ENCODE results near the gene SLC6A1. TPM values are rescaled to one million over a fixed set of nuclear protein-coding genes. Genes with fewer than 3 reads are reported as not detected.

Gene SLC6A1
- total and polyA plus RNA-seq, 4 donors: 16.0 to 71.9 (median 33.8) TPM

GRCh38 chr3:10999221-11000107 is 6.9 kb downstream of the SLC6A1 start:
- Histone ChIP-seq H3K9me3 (ENCODE audit: control insufficient read depth in 4 of 4, low read length in 3 of 4) (no peaks in the 10 kb centered on the region), H3K4me1 (ENCODE audit: control insufficient read depth in 4 of 4, insufficient read depth in 4 of 4, low read length in 3 of 4) (peaks cover 13 to 97% (median 90%) of the 10 kb centered on the region in 4 donors), H3K27ac (ENCODE audit: low read depth in 1 of 2, low read length in 2 of 2) (peak overlapping the region; percentile 93 to 98), H3K27me3 (ENCODE audit: control insufficient read depth in 4 of 4, insufficient read depth in 4 of 4, low read length in 3 of 4) (no peaks in the 10 kb centered on the region), H3K36me3 (ENCODE audit: control insufficient read depth in 4 of 4, insufficient read depth in 3 of 4, low read depth in 1 of 4, low read length in 3 of 4) (no peaks in the 10 kb centered on the region), H3K4me3 (ENCODE audit: low read depth in 1 of 3, low read length in 3 of 3) (no peak overlapping the region), H3K9ac (ENCODE audit: low read depth in 1 of 2, low read length in 2 of 2) (peak overlapping the region in 1 of 2 donors; percentile 50)
- no peak for TF ChIP-seq HNF4A (conservative IDR thresholded peaks at IDR 0.05)
- no peak for TF ChIP-seq JUND (IDR thresholded peaks at IDR 0.05)
- TF ChIP-seq ATF3 (IDR thresholded peaks at IDR 0.05): no peak
- no peak for TF ChIP-seq NR2F2 (IDR thresholded peaks at IDR 0.05)
- TF ChIP-seq FOXA1 (IDR thresholded peaks at IDR 0.05): no peak
- no peak for TF ChIP-seq RAD21 (IDR thresholded peaks at IDR 0.05)
- no peak for TF ChIP-seq FOXA2 (IDR thresholded peaks at IDR 0.05)
- no peak for TF ChIP-seq YY1 (IDR thresholded peaks at IDR 0.05)
- TF ChIP-seq ZBTB33 (IDR thresholded peaks at IDR 0.05): no peak
- no peak for TF ChIP-seq RXRA (IDR thresholded peaks at IDR 0.05)
- TF ChIP-seq EGR1 (IDR thresholded peaks at IDR 0.05; ENCODE audit: low read depth in 2 of 2): no peak
- no peak for TF ChIP-seq MAX (IDR thresholded peaks at IDR 0.05)
- no peak for TF ChIP-seq GABPA (IDR thresholded peaks at IDR 0.05 in 1 of 2, conservative IDR thresholded peaks at IDR 0.05 in 1 of 2)
- TF ChIP-seq, protein P1, sequence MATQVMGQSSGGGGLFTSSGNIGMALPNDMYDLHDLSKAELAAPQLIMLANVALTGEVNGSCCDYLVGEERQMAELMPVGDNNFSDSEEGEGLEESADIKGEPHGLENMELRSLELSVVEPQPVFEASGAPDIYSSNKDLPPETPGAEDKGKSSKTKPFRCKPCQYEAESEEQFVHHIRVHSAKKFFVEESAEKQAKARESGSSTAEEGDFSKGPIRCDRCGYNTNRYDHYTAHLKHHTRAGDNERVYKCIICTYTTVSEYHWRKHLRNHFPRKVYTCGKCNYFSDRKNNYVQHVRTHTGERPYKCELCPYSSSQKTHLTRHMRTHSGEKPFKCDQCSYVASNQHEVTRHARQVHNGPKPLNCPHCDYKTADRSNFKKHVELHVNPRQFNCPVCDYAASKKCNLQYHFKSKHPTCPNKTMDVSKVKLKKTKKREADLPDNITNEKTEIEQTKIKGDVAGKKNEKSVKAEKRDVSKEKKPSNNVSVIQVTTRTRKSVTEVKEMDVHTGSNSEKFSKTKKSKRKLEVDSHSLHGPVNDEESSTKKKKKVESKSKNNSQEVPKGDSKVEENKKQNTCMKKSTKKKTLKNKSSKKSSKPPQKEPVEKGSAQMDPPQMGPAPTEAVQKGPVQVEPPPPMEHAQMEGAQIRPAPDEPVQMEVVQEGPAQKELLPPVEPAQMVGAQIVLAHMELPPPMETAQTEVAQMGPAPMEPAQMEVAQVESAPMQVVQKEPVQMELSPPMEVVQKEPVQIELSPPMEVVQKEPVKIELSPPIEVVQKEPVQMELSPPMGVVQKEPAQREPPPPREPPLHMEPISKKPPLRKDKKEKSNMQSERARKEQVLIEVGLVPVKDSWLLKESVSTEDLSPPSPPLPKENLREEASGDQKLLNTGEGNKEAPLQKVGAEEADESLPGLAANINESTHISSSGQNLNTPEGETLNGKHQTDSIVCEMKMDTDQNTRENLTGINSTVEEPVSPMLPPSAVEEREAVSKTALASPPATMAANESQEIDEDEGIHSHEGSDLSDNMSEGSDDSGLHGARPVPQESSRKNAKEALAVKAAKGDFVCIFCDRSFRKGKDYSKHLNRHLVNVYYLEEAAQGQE (IDR thresholded peaks at IDR 0.05): no peak
- TF ChIP-seq HNF4G (IDR thresholded peaks at IDR 0.05): no peak
- no peak for TF ChIP-seq TAF1 (conservative IDR thresholded peaks at IDR 0.05)
- TF ChIP-seq SP1 (IDR thresholded peaks at IDR 0.05): no peak
- no peak for TF ChIP-seq CTCF (IDR thresholded peaks at IDR 0.05; ENCODE audit: low read depth, low read length, missing input control)
- no peak for DNase-seq (ENCODE audit: low spot score)
- 35% methylated on average over 15 of the region's 15 CpGs for WGBS

All from liver (tissue), 9 donors.